ENCODE measurements around the gene TTC23.
A peak's percentile ranks its signal among the peaks of the same experiment; 100 is the strongest.

The TTC23 gene

DNA sequence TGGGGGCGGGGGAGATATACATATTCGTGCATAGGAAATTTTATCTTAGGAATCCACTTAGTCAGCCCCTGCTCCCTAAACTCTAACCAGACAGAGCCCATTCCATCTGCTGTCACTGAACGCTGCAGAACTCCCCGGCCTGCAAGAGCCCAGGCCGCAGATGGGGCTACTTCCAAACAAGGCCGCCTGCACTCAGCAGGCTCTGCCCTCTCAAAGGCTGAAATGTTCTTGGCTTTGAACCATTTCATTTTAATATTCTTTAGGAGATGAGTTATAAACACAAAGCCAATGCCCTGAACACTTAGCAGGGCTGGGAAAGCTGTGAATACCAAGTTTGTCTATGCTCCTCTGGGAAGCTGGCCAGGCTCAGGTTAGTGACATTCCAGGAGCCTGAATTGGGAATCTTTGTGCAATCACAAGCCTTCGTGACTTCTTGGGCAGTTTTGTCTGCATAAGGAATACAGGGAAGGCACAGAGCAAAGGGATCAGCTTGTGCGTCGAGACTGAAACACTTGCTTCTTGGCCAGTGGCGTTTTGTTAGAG lies 79.5 kb downstream of the TTC23 start:
- Histone ChIP-seq H3K4me3 (no peak overlapping the region), H3K27ac (peak overlapping the region in 2 of 21 experiments; percentile 20 to 31)

DNA sequence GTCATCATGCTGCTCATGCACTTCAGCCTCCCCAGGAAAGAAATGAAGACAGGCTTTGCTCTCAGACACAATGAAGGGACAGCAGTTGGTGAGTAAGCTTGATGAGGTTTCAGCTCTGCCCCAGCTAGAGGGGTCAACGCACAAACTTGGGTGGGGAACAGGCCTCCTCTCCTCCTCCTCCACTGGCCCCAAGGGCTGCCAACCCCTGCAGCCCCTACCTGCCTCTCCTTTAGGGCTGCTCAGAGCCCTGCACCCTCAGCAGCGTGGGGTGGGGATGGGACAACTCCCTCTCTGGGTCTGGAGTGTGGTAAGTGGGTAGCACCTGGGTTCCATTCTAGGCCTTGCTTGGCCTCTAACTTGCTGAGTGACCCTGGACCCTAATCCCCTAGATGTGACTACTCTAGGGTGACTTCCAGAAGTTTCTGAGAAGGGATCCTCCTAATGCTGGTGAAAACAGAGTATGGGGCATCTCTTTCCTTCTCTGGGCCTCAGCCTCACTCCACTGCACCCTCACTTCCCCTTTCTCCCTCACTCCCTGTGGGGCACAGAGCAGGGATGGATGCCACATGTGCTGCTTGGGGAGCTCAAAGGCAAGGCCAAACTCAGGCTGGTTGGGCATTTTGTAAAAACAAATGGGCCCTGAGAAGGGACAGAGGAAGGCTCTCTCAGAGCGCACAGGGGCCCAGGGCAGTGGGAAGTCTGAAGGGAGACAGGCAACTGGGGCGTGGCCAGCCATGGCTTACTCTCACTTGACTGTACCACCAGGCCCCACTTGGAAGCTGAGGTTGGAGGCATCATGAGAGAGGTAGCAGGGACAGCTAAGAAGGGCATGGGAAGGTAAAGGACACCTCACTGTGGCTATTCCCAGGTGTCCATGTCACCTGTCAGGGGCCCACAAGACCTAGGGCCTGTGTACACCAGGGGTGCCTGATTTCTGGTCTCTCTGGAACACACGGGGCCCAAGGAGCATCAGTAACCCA lies 80.5 kb downstream of the TTC23 start:
- H3K4me3 ChIP-seq = no peak overlapping the region
- H3K27ac ChIP-seq = peak overlapping the region in 7 of 21 experiments; percentile 4 to 48 (median 20)

DNA sequence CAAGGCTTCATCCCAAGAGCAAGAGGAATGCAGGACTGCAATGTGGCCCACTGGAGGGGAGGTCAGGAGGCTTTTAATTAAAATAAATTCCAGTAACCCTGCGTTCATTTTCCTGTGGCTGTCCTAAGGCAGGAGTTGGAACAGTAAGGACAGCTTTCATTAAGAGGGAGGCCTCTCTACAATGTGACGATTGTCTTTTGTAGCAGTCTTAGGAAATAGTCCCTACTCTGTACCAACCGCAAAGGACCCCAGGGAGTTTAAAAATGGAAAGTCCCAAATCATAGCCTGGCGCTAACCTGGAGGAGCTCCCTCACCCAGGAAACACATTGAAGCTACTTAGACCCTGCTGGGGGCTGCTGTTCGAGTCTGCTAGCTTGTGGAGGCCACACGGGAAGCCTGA lies 81.7 kb downstream of the TTC23 start:
- Histone ChIP-seq H3K4me3 (no peak overlapping the region), H3K27ac (peak overlapping the region in 2 of 21 experiments; percentile 12 to 49)

DNA sequence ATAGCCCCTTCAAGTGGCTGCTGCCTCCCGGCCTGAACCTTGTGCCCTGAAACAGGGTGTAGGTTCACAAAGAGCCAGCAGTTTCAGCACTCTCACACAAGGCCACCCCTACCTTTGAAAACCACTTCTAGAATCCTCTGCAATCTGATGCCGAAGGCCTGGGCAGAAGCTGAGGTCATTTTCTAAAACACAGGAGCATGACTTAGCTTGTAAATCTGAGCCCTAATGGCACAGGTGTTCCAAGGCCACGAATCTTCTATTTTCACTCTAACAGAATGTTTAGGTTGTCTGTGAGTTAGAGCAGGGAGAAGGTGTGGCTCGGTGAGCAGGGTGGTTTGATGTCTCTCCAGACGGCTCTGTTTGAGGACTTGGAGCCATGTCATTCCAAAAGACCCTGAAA lies 82.2 kb downstream of the TTC23 start:
- no peak overlapping the region for H3K4me3 ChIP-seq
- H3K27ac ChIP-seq = peak overlapping the region in 3 of 21 experiments; percentile 12 to 49 (median 27)

DNA sequence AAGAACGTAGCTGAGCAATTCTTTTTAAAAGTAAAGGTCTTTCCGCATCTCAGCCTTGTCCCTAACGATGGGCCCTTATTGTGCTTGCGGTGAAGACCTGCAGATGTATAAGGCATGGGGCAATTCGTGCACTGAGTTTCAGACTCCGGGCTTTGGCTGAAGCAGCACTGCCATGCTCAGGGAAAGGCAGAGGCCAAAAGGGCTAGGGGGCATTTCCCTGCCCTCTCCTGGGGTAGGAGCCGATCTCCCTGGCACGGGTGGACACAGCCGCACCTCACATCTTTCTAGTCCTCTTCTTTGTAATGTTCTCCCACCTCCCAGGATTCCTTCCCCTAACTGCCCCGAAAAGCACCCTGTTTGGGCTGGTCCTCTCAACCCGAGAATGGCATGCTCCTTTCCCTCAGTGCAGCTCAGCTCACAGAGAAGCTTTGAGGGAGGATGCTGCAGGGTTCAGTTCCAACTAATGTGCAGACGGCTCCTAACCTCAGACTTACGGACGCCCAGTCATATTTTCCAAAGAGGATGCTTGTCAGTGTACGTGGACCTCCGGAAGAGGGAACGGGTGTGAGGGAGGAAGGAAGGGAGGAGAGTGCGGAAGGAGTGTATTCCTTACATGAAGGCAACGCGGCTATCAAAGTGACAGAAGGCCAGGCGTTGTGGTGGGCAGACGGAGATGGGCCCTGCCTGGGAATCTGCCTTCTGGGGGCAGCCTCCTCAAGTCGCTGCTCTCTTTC lies 83.3 kb downstream of the TTC23 start:
- Histone ChIP-seq H3K27ac (no peak overlapping the region), H3K4me3 (no peak overlapping the region)

DNA sequence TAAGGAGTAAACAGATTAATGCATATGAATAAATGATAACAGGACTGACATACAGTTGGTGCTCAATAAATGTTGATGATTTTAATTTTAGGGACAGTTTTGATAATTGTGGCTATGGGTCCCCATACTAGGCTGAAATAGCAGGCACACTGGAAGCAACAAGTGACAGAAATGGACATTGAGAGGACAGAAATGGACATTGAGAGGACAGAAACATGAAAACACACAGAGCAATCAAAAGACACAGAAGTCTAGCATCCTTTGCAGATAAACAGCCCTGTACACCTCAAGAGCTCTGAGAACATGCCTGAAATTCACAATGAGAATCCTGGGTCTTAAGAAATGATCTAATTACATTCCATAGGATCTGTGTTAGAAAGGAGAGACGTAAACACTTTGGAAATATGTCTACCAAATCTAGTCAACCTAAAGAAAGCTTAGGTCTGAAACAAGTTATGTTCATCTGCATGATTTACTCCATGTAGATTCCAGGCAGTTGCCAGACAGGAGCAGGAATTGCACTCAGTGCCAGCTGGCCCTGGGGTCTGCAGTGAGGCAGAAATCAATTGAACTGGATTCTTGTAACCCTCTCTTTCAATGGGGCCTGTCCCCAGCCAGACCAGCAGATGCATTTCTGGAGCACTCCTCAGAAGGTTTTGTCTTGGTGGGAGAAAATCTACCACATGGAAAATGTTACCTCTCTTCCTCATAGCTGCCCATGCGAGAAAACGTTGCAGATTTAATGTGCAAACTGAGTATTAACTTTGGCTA lies 84.2 kb downstream of the TTC23 start:
- no peak overlapping the region for H3K27ac ChIP-seq
- no peak overlapping the region for H3K4me3 ChIP-seq

DNA sequence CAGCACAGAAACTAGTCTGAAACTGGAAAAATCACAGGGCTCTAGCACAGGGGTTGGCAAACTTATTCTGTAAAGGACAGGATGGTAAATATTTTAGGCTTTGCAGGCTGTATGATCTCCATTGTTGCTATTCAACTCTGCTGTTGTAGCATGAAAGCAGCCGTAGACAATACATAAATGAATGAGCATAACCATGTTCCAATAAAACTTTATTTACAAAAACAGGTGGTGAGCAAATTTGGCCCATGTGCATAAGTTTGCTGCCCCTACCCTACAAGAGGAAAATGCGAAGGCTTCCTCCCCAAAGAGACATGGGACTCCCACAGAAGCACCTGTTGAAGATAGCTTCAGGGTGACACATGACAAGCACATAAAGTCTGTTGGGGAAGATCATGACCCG lies 85.3 kb downstream of the TTC23 start:
- Histone ChIP-seq H3K27ac (no peak overlapping the region), H3K4me3 (no peak overlapping the region)

DNA sequence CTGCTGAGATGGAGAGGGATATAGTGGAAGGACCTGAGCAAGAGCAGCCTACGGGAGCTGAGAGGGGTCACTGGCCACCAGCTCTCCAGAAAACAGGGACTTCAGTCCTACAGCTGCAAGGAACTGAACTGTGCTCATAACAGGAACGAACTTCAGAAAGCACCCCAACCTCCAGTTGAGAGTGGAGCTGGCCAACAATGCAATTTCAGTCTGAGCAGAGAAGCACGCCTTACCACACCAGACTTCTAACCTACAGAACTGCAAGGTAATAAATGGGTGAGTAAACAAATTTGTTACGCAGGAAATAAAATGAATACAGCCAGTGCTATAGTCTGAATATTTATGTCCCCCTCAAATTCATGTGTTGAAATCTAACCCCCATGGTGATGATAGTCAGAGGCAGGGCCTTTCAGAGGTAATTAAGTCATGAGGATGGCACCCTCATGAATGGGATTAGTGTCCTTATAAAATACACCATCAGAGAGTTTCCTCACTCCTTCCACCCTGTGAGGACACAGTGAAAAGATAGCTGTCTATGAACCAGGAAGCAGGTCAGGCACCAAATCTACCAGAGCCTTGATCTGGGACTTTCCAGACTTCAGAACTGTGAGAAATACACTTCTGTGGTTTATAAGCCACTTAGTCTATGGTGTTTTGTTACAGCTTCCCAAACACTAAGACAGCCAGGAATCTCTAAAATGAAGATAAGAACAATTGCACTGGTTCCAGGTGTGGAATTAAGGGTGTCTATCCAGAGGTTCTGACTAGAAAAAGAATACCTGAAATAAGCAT lies 85.9 kb downstream of the TTC23 start:
- Histone ChIP-seq H3K27ac (no peak overlapping the region), H3K4me3 (no peak overlapping the region)

DNA sequence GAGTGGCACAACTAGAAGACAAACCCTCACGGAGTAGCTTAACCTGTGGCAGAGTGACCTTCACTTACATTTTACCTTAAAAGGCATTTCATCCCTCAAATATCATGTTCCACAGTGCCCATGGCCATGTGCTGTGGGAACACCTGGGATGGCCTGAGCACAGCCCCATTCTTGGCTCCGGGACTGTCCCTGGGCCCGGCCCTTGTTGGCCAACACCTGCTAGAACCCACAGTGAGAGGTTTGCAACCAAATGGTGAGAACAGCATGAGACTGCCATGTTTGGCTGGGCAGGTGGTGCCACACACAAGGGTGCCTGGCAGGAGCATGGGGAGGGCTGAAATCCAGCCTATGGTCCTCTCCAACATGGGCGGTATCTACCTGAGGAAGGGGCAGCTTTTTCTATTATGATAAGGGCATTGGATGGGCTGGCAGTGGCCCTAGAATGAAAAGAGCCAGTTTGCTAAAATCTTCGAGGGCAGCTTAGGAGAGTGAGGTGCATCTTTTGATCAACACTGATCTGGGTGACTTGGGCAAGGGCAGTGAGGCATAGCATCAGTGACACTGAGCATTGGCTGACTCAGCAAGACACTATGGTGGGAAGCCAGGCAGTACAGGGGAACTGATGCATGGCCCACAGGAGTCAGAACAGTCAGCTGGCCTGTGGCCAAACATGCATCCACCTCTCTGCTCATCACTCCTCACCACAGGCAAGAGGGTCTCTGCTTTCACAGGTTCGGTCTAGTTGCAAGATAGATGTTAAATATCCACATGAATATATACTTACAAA lies 90.6 kb downstream of the TTC23 start:
- Histone ChIP-seq H3K4me3 (no peak overlapping the region), H3K27ac (no peak overlapping the region)

DNA sequence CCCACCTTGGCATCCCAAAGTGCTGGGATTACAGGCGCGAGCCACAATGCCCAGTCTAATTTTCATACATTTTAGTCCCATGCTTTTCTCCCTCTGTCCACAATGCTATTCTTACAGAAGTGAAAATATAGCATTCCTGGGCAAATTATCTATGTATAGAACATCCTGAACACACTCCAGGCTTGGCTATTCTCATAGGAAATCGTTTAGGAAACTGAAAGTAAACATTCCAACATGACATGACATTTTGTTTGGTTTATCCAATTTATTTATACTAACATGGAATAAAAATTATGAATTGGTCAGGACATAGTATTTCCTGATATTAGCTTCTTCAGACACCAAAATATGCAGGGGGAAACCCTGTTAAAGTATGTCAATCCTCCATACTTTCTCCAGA lies 91.9 kb downstream of the TTC23 start:
- Histone ChIP-seq H3K4me3 (no peak overlapping the region), H3K27ac (no peak overlapping the region)

DNA sequence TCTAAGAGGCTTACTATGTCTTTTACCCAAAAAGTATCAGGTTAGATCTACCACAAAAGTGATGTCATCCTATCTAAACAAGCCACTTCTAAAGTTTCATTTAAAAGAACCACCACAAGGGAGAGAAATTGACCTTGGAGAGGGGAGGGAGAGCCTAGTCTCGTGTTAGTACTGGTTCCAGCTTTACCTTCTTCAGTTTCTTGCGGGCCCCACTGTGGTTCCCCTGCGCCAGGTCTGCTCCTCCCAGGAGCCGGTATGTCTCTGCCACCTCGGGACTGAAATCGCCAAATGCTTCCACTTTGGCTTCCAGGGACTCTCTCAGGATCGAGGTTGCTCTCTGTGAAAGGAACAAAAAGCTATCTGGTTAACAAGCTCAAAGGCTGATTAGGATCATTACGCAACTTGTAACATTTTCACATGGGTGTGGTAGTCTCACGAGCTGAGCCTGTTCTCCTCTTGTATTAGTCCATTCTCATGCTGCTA lies 93.4 kb downstream of the TTC23 start:
- H3K27ac ChIP-seq = no peak overlapping the region

DNA sequence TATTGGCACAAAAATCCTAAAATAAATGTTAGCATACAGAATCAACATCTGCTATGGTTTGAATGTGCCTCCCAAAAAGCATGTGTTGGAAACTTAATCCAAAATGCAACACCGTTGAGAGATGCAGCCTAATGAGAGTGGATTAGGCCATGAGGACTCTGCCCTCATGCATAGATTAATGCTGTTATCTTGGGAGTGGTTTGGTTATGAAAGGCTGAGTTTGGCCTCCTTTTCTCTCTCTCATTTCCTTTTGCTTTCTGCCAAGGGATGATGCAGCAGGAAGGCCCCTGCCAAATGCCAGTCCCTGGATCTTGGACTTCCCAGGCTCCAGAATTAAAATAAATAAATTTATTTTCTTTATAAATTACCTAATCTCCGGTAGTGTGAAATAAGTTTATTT lies 95.1 kb downstream of the TTC23 start:
- H3K4me3 ChIP-seq = no peak overlapping the region

More for the DNA sequence above, 93.4 kb downstream of the TTC23 start:
- no peak overlapping the region for H3K4me3 ChIP-seq

DNA sequence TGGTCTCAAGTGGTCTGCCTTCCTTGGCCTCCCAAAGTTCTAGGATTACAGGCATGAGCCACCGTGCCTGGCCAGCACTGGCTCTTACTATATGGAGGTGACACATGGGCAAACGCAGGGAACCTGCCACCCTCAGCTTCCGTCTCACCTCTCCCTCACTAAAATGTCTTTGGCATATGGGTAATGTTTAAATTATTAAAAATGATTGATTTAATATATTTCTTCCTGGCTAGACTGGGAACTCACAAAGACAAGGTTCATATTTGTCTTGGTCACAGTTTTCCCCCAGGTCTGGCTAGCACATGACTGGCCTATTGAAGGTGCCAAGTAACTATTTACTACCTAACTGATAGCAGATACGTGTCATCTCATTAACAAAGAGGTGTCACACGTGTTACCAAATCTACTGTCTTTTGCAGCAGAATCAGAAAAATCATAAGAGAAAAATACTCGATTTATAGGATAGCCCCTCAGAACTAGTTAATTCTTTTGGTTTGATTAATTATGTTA lies 96.3 kb downstream of the TTC23 start:
- Histone ChIP-seq H3K4me3 (no peak overlapping the region), H3K27ac (no peak overlapping the region)

More for the DNA sequence above, 95.1 kb downstream of the TTC23 start:
- H3K27ac ChIP-seq = no peak overlapping the region

DNA sequence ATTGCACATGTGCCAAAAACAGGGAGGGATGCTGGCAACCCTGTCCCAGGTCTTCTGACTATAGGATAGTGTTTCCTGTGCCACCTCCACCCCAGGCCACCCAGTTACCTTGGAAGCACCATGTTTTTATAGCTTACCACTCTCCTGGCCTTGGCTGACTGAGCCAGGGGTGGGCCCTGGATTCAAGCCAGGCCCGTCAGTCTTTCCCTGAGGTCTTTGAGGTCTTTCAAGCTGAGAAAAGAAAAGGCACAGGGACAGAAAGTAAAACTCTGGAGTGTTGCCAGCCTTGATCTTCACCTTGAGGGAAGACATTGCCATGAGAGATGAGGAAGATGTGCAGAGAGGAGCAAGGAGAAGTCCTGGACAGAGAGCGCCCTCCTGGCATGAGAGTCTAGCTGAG lies 98.2 kb downstream of the TTC23 start:
- no peak overlapping the region for H3K27ac ChIP-seq

DNA sequence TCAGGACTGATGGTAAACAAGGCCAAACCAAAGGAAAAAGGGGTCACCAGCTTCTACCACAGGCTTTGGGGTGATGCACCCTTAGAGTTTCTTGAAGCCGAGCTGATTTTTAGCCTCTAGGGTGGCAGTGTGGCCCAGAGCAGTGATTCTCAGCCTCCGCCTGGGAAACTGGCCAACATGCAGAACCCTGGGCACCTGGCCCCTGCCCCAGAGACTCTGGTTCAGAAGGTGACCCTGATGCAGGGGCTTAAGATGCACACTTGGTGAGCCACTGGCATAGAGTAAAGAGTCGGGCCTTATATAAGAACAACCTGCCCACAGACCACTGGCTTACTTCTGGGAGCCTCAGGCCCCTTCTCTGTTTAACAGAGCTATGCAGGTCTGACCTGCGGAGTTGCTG lies 100.0 kb downstream of the TTC23 start:
- no peak overlapping the region for H3K27ac ChIP-seq
- no peak overlapping the region for H3K4me3 ChIP-seq

More for the DNA sequence above, 98.2 kb downstream of the TTC23 start:
- no peak overlapping the region for H3K4me3 ChIP-seq

DNA sequence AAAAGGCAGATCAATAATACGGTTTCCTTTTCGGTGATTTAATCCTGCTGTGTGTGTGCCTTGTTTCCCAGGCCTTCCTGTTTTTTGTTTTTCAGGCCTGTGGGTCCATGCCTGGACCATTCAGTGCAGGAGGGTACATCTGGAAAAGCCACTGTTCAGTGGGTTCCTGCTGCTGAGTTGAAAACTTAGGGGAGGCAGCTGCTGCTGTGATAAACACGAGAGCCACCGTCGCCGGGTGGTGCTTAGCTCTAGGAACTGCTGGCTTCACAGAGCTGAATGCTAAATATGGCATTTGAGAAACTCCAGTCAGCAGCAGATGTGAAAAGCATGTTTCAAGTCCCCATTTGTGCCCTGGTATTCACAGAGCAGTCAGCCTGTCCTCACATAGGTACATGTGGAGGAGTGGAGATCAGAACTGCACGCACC lies 100.5 kb downstream of the TTC23 start:
- H3K27ac ChIP-seq = no peak overlapping the region

DNA sequence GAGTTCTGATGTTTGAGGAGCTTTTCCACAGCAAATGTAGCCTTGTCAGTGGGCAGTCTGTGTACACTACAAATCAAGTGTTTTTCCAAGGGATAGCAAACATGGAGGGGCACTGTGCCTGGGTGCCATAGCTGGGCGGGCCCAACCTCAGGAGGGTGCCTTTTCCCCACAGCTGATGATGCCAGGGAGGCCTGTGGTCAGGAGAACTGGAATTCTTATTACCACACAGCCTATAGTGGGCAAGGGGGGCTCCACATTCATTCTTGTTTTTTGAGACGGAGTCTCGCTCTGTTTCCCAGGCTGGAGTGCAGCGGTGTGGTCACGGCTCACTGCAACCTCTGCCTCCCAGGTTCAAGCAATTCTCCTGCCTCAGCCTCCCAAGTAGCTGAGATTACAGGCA lies 102.7 kb downstream of the TTC23 start:
- Histone ChIP-seq H3K27ac (no peak overlapping the region), H3K4me3 (no peak overlapping the region)

More for the DNA sequence above, 100.5 kb downstream of the TTC23 start:
- H3K4me3 ChIP-seq = no peak overlapping the region

DNA sequence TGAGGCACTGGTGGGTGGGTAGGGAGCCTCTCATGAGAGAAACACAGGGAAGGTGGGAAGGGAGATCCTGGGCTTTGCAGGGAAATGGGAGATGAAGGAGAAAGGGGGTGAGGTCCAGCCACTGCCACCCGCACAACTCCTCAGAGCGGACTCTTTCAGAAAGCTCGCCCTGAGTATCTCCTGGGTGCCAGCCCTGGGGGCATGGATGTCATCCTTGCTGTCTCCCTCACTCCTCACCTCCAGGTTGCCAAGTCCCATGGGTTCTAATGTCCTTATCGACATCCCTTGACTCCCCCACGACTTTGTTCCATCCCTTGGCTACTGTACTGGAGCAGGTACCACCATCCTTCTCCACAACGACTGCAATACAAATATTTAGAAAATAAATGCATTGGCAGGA lies 103.6 kb downstream of the TTC23 start:
- no peak overlapping the region for H3K4me3 ChIP-seq
- no peak overlapping the region for H3K27ac ChIP-seq
